GM23338 (cell line): ENCODE results near the gene SEMA4D. TPM values are rescaled to one million over a fixed set of nuclear protein-coding genes. Genes with fewer than 3 reads are reported as not detected.

ENCODE experiments used
- ATAC-seq: fragments of 200-7000 bp; cut with Tn5 transposase; 3 replicates; pipeline ENCODE4 v1.9.1; 2020
- DNase-seq: peaks from one replicate; pipeline ENCODE4 v3.0.0-alpha.2; 2015; ENCODE audit warnings: low spot score
- H2AFZ ChIP-seq: fragments of 200-600 bp; sonication (generic); 2 replicates; pipeline ENCODE4 v1.8.0; 2016; ENCODE audit warnings: antibody characterized with exemption, mild to moderate bottlenecking, moderate library complexity
- H3F3A ChIP-seq: fragments of 200-600 bp; sonication (generic); replicated peaks from 2 replicates; pipeline ENCODE4 v1.8.0; 2017; ENCODE audit warnings: antibody characterized with exemption, mixed run types, low read depth
- H3K27ac ChIP-seq: fragments of 200-600 bp; sonication (generic); 2 replicates; pipeline ENCODE4 v1.6.1; 2016; ENCODE audit warnings: low read depth
- H3K27me3 ChIP-seq: fragments of 200-600 bp; sonication (generic); 2 replicates; pipeline ENCODE4 v1.8.0; 2016; ENCODE audit warnings: mild to moderate bottlenecking, mixed run types, moderate library complexity; ENCODE audit not compliant: insufficient read depth
- H3K36me3 ChIP-seq: fragments of 200-600 bp; sonication (generic); 2 replicates; pipeline ENCODE4 v1.8.0; 2016; ENCODE audit warnings: mild to moderate bottlenecking; ENCODE audit not compliant: insufficient read depth
- H3K4me1 ChIP-seq: fragments of 200-600 bp; sonication (generic); 2 replicates; pipeline ENCODE4 v1.8.0; 2016; ENCODE audit warnings: mild to moderate bottlenecking, moderate library complexity; ENCODE audit not compliant: insufficient read depth
- H3K4me2 ChIP-seq: fragments of 200-600 bp; sonication (generic); 2 replicates; pipeline ENCODE4 v1.7.1; 2017; ENCODE audit warnings: mixed run types
- H3K4me3 ChIP-seq: fragments of 200-600 bp; sonication (generic); 2 replicates; pipeline ENCODE4 v1.6.1; 2016; ENCODE audit warnings: mixed run types
- H3K79me2 ChIP-seq: fragments of 200-600 bp; sonication (generic); replicated peaks from 2 replicates; pipeline ENCODE4 v1.8.0; 2017; ENCODE audit warnings: mild to moderate bottlenecking; ENCODE audit not compliant: insufficient read depth
- H3K9me2 ChIP-seq: fragments of 200-600 bp; sonication (generic); 2 replicates; pipeline ENCODE4 v1.8.0; 2017; ENCODE audit not compliant: insufficient read depth
- H4K20me1 ChIP-seq: fragments of 200-600 bp; sonication (generic); replicated peaks from 2 replicates; pipeline ENCODE4 v1.8.0; 2017; ENCODE audit warnings: mild to moderate bottlenecking; ENCODE audit not compliant: insufficient read depth
- H3K27ac Mint-ChIP-seq: 2 replicates; pipeline ENCODE4 v1.8.0; 2020; ENCODE audit warnings: inconsistent platforms, mild to moderate bottlenecking, moderate library complexity, mixed read lengths
- H3K27me3 Mint-ChIP-seq: 3 replicates; pipeline ENCODE4 v1.8.0; 2022; ENCODE audit warnings: low read depth, mild to moderate bottlenecking, moderate library complexity, mixed read lengths, inconsistent platforms; ENCODE audit not compliant: insufficient read depth, poor library complexity
- H3K36me3 Mint-ChIP-seq: 3 replicates; pipeline ENCODE4 v1.8.0; 2021; ENCODE audit warnings: low read depth, mild to moderate bottlenecking, inconsistent platforms, moderate library complexity, mixed read lengths
- H3K4me1 Mint-ChIP-seq: 3 replicates; pipeline ENCODE4 v1.8.0; 2020; ENCODE audit warnings: mild to moderate bottlenecking, inconsistent platforms, mixed read lengths
- H3K4me3 Mint-ChIP-seq: 3 replicates; pipeline ENCODE4 v1.8.0; 2021; ENCODE audit warnings: moderate library complexity, mild to moderate bottlenecking, inconsistent platforms, mixed read lengths
- H3K9me3 Mint-ChIP-seq: 3 replicates; pipeline ENCODE4 v1.8.0; 2020; ENCODE audit warnings: moderate library complexity, mild to moderate bottlenecking, inconsistent platforms, mixed read lengths
- CREB1 ChIP-seq: fragments of 250-450 bp; sonication (Bioruptor Pico); IDR thresholded peaks from 2 replicates; pipeline ENCODE4 v1.5.0; 2020; ENCODE audit warnings: low read depth, mild to moderate bottlenecking, moderate library complexity
- EZH2 ChIP-seq: fragments of 200-600 bp; sonication (generic); IDR thresholded peaks from one replicate; pipeline ENCODE4 v1.8.0; 2017; ENCODE audit warnings: antibody characterized with exemption, mild to moderate bottlenecking, low read depth; ENCODE audit not compliant: unreplicated experiment
- EZH2phosphoT487 ChIP-seq: fragments of 200-600 bp; sonication (generic); IDR thresholded peaks from one replicate; pipeline ENCODE4 v1.8.1; 2018; ENCODE audit warnings: antibody characterized with exemption; ENCODE audit not compliant: unreplicated experiment
- JUNB ChIP-seq: IDR thresholded peaks from one replicate; pipeline ENCODE4 v1.6.1; 2016; ENCODE audit warnings: antibody characterized with exemption; ENCODE audit not compliant: unreplicated experiment
- POLR2AphosphoS5 ChIP-seq: IDR thresholded peaks from 2 replicates; pipeline ENCODE4 v1.6.1; 2016; ENCODE audit warnings: antibody characterized with exemption, low read depth
- STAT1 ChIP-seq: IDR thresholded peaks from one replicate; pipeline ENCODE4 v1.6.1; 2016; ENCODE audit warnings: antibody characterized with exemption; ENCODE audit not compliant: unreplicated experiment
- ZNF114 ChIP-seq: fragments of 250-450 bp; sonication (Bioruptor Pico); IDR thresholded peaks from 2 replicates; pipeline ENCODE4 v1.5.0; 2020; ENCODE audit warnings: mild to moderate bottlenecking, moderate library complexity
- ZNF331 ChIP-seq: fragments of 250-450 bp; sonication (Bioruptor Pico); IDR thresholded peaks from 2 replicates; pipeline ENCODE4 v1.5.0; 2020; ENCODE audit warnings: low read depth, mild to moderate bottlenecking, moderate library complexity
- polyA plus RNA-seq: library from polyadenylated mRNA; unstranded; fragments of >200 nt; fragmentation: Nextera tagmentation; extraction: Ambion mirVana; gene quantifications from 2 replicates; pipeline ENCODE4 v1.2.1, GENCODE V29; 2016
- total RNA-seq: library from RNA; depleted of rRNA; stranded (reverse); fragments of >200 nt; shearing (Covaris generic); gene quantifications from 2 replicates; pipeline ENCODE4 v1.2.3, GENCODE V29; 2014
- TF ChIP-seq, protein P1 (sequence below): IDR thresholded peaks from one replicate; pipeline ENCODE4 v1.6.1; 2018; ENCODE audit warnings: antibody characterized with exemption; ENCODE audit not compliant: unreplicated experiment
- TF ChIP-seq, protein P2 (sequence below): IDR thresholded peaks from 2 replicates; pipeline ENCODE4 v1.6.1; 2016; ENCODE audit warnings: antibody characterized with exemption
- TF ChIP-seq, protein P3 (sequence below), 2 experiments: fragments of 200-600 bp in 1 of 2; sonication (generic) in 1 of 2; conservative IDR thresholded peaks; 2 replicates each; pipeline versions ENCODE4 v1.5.1 to v1.6.1; 2016 to 2017; ENCODE audit warnings: antibody characterized with exemption in 2 of 2, low read depth in 2 of 2, mild to moderate bottlenecking in 2 of 2, moderate library complexity in 1 of 2

Gene SEMA4D
- total and polyA plus RNA-seq, 2 experiments from 2014 or later: 19.3 to 63.0 TPM

DNA sequence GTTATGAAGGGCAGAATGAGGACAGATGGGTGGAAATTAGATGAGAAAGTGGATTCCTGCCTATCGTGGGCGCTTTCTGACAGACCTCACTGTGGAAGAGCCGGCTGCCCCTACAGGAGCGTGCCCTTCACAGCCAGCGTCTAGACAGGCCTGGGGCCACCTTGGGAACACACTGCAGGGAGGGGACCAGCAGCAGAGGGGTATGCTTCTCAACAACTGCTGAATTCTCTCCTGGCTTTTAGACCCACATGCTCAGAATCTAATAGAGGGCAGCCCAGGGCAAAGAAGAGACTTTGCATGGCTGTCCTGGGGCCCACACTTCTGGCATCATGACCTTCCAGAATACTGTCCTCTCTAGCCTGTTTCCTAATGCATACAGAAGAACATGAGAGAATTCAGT lies 2.1 kb upstream of the SEMA4D start (continued):
- TF ChIP-seq, protein P1, sequence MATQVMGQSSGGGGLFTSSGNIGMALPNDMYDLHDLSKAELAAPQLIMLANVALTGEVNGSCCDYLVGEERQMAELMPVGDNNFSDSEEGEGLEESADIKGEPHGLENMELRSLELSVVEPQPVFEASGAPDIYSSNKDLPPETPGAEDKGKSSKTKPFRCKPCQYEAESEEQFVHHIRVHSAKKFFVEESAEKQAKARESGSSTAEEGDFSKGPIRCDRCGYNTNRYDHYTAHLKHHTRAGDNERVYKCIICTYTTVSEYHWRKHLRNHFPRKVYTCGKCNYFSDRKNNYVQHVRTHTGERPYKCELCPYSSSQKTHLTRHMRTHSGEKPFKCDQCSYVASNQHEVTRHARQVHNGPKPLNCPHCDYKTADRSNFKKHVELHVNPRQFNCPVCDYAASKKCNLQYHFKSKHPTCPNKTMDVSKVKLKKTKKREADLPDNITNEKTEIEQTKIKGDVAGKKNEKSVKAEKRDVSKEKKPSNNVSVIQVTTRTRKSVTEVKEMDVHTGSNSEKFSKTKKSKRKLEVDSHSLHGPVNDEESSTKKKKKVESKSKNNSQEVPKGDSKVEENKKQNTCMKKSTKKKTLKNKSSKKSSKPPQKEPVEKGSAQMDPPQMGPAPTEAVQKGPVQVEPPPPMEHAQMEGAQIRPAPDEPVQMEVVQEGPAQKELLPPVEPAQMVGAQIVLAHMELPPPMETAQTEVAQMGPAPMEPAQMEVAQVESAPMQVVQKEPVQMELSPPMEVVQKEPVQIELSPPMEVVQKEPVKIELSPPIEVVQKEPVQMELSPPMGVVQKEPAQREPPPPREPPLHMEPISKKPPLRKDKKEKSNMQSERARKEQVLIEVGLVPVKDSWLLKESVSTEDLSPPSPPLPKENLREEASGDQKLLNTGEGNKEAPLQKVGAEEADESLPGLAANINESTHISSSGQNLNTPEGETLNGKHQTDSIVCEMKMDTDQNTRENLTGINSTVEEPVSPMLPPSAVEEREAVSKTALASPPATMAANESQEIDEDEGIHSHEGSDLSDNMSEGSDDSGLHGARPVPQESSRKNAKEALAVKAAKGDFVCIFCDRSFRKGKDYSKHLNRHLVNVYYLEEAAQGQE: no peak
- TF ChIP-seq ZNF114 (CRISPR knock-in tag): no peak
- TF ChIP-seq, protein P2, sequence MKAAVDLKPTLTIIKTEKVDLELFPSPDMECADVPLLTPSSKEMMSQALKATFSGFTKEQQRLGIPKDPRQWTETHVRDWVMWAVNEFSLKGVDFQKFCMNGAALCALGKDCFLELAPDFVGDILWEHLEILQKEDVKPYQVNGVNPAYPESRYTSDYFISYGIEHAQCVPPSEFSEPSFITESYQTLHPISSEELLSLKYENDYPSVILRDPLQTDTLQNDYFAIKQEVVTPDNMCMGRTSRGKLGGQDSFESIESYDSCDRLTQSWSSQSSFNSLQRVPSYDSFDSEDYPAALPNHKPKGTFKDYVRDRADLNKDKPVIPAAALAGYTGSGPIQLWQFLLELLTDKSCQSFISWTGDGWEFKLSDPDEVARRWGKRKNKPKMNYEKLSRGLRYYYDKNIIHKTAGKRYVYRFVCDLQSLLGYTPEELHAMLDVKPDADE: no peak
- TF ChIP-seq POLR2AphosphoS5: no peak
- no peak for TF ChIP-seq STAT1
- TF ChIP-seq EZH2: no peak
- no peak for TF ChIP-seq JUNB
- TF ChIP-seq ZNF331 (CRISPR knock-in tag): no peak
- TF ChIP-seq, protein P3, sequence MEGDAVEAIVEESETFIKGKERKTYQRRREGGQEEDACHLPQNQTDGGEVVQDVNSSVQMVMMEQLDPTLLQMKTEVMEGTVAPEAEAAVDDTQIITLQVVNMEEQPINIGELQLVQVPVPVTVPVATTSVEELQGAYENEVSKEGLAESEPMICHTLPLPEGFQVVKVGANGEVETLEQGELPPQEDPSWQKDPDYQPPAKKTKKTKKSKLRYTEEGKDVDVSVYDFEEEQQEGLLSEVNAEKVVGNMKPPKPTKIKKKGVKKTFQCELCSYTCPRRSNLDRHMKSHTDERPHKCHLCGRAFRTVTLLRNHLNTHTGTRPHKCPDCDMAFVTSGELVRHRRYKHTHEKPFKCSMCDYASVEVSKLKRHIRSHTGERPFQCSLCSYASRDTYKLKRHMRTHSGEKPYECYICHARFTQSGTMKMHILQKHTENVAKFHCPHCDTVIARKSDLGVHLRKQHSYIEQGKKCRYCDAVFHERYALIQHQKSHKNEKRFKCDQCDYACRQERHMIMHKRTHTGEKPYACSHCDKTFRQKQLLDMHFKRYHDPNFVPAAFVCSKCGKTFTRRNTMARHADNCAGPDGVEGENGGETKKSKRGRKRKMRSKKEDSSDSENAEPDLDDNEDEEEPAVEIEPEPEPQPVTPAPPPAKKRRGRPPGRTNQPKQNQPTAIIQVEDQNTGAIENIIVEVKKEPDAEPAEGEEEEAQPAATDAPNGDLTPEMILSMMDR (conservative IDR thresholded peaks at IDR 0.05; ENCODE audit: low read depth in 2 of 2): no peak
- TF ChIP-seq EZH2phosphoT487: no peak

DNA sequence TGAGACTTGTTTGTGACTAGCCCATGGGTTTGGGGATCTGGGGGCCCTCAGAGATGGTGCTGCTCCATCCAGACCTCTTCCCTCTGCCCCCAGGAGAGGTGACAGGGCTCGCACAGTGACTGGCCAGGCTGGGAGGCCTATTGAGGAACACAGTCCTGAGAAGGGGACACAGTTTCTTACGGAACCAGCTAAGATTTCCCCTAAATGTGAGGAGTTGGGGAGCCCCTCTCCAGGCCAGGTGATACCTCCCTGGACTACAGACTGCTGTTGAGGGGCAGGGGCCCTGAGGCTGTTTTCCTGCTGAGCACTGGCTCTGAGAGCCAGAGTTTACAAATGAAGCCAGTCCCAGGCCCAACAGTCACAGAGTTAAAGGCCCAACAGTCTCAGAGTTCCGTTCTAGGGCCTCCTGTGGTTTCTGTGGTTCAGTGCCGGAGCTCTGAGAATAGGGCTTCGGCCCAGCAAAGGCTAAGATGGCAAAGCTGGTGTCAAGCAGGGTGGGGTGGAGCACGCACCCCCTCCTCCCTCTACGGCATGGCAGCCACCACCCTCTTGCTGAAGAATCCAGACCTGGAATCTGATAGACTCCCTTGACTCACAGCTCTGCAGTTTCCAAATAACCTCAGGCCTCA lies 1.1 kb upstream of the SEMA4D start:
- no peaks in the 10 kb centered on the region for H3K9me2 ChIP-seq
- H2AFZ ChIP-seq: peak overlapping the region; percentile 97
- Mint-ChIP-seq H3K4me1 (peaks cover 50% of the 10 kb centered on the region), H3K27ac (no peak overlapping the region), H3K9me3 (no peaks in the 10 kb centered on the region), H3K4me3 (peak overlapping the region; percentile 77; the same call in 2 of the 3 replicates), H3K36me3 (no peaks in the 10 kb centered on the region), H3K27me3 (peaks cover 14% of the 10 kb centered on the region)
- no peak overlapping the region; the same call in 1 of the 2 replicates for H3K4me3 ChIP-seq
- H4K20me1 ChIP-seq: peaks cover 26% of the 10 kb centered on the region
- peaks cover 33% of the 10 kb centered on the region for H3K79me2 ChIP-seq
- no peak for DNase-seq
- H3K36me3 ChIP-seq: no peaks in the 10 kb centered on the region
- no peaks in the 10 kb centered on the region for H3F3A ChIP-seq
- H3K4me1 ChIP-seq: peaks cover 41% of the 10 kb centered on the region
- H3K27ac ChIP-seq: peak overlapping the region; percentile 79; the same call in 1 of the 2 replicates
- ATAC-seq: no peak
- H3K4me2 ChIP-seq: peak overlapping the region; percentile 79; the same call in 1 of the 2 replicates
- H3K27me3 ChIP-seq: no peaks in the 10 kb centered on the region
- no peak for TF ChIP-seq EZH2
- TF ChIP-seq, protein P3 (conservative IDR thresholded peaks at IDR 0.05; ENCODE audit: low read depth in 2 of 2): no peak
- TF ChIP-seq ZNF114 (CRISPR knock-in tag): no peak
- TF ChIP-seq CREB1 (CRISPR knock-in tag): no peak
- TF ChIP-seq, protein P2: no peak
